ENCODE results near the gene KATNIP.
"Not testable (repeated sequence)": the region's sequence is repeated elsewhere in the genome, so short reads cannot be mapped to it uniquely, and the experiment has no call there.

KATNIP gene

GRCh38 chr16:27539120-27539519, 10.8 kb upstream of the KATNIP start:
- no peak for DNase-seq

GRCh38 chr16:27539636-27540035, 10.3 kb upstream of the KATNIP start:
- no peak for DNase-seq

GRCh38 chr16:27543801-27544200, 6.1 kb upstream of the KATNIP start:
- DNase-seq = no peak

GRCh38 chr16:27544671-27545070, 5.3 kb upstream of the KATNIP start:
- DNase-seq = no peak

- no peak for DNase-seq
Observed at GRCh38 chr16:27547134-27547533, 2.8 kb upstream of the KATNIP start.

- DNase-seq = no peak
Observed at GRCh38 chr16:27547851-27548250, 2.1 kb upstream of the KATNIP start.

GRCh38 chr16:27549464-27549745, 539 bp upstream of the KATNIP start:
- no peak for DNase-seq

GRCh38 chr16:27550582-27550920, 607 bp downstream of the KATNIP start:
- DNase-seq = peak; percentile 9

- no peak for DNase-seq
Observed at GRCh38 chr16:27551036-27551435, 1.1 kb downstream of the KATNIP start.

GRCh38 chr16:27556471-27556870, 6.5 kb downstream of the KATNIP start:
- DNase-seq = no peak

GRCh38 chr16:27558434-27558833, 8.5 kb downstream of the KATNIP start:
- DNase-seq = no peak

- DNase-seq = no peak
Observed at GRCh38 chr16:27558932-27559331, 9.0 kb downstream of the KATNIP start.

- no peak for DNase-seq
Observed at GRCh38 chr16:27561216-27561615, 11.3 kb downstream of the KATNIP start.

GRCh38 chr16:27564224-27564623, 14.3 kb downstream of the KATNIP start:
- no peak for DNase-seq

- no peak for DNase-seq
Observed at GRCh38 chr16:27566417-27566816, 16.5 kb downstream of the KATNIP start.

GRCh38 chr16:27568077-27568476, 18.1 kb downstream of the KATNIP start:
- DNase-seq = no peak

- DNase-seq = not testable (repeated sequence)
Observed at GRCh38 chr16:27570986-27571385, 21.0 kb downstream of the KATNIP start.

- no peak for DNase-seq
Observed at GRCh38 chr16:27571433-27572326, 21.7 kb downstream of the KATNIP start.

- no peak for DNase-seq
Observed at GRCh38 chr16:27572711-27573110, 22.8 kb downstream of the KATNIP start.

GRCh38 chr16:27576729-27577128, 26.8 kb downstream of the KATNIP start:
- DNase-seq = no peak

GRCh38 chr16:27579087-27579980, 29.4 kb downstream of the KATNIP start:
- DNase-seq = no peak

GRCh38 chr16:27582883-27583282, 32.9 kb downstream of the KATNIP start:
- DNase-seq = no peak

GRCh38 chr16:27583634-27584033, 33.7 kb downstream of the KATNIP start:
- no peak for DNase-seq

GRCh38 chr16:27585200-27585599, 35.3 kb downstream of the KATNIP start:
- DNase-seq = no peak

Measured in CD4-positive, alpha-beta T cell treated with Interleukin-10 for 1 hour (primary cell).